CD4-positive, alpha-beta T cell treated with Interferon gamma for 1 hour (primary cell): ENCODE data around the gene JPH3.
A peak's percentile ranks its signal among the peaks of the same experiment; 100 is the strongest.
"Not testable (repeated sequence)": the region's sequence is repeated elsewhere in the genome, so short reads cannot be mapped to it uniquely, and the experiment has no call there.

Source experiments
- DNase-seq: peaks from one replicate; pipeline ENCODE4 v3.0.0-alpha.2; 2020

The JPH3 gene

GRCh38 chr16:87700406-87701077 lies 98.2 kb downstream of the JPH3 start:
- peak; percentile 5 for DNase-seq

GRCh38 chr16:87701078-87701460 lies 98.8 kb downstream of the JPH3 start:
- DNase-seq: no peak

- DNase-seq: peak; percentile 29
Measured at GRCh38 chr16:87701505-87701921, 99.2 kb downstream of the JPH3 start.

GRCh38 chr16:87702325-87702811 lies 100.1 kb downstream of the JPH3 start:
- DNase-seq: peak; percentile 40

- DNase-seq: no peak
Measured at GRCh38 chr16:87703071-87703470, 100.8 kb downstream of the JPH3 start.

GRCh38 chr16:87703835-87704375 lies 101.6 kb downstream of the JPH3 start:
- DNase-seq: no peak

DNA sequence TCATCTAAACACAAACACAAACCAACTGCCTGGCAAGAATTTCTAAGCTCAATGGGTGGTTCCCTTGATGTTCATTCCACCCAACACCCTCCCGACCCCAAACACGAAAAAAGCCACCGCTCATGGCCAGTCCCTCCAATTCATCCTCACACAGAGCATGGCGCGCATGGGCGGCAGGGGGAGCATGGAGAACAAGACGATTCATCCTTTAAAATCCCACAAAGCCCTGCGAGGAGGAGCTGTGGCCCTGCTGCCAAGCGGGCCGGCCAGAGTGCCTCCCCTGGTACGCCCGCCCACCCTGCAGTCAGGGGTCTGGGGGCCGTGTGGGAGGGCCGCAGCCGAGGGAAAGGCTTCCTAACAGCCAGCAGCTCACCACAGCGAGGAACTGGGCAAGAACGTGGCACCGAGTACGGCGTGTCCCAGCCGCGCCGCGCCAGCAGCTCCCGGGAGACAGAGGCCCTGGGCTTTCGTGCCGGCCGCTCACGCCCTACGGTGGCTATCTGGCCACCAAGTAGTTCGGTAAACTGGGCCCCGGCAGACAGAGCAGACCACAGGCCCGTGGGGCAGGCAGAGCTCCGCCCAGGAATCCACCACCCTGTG lies 102.5 kb downstream of the JPH3 start:
- DNase-seq: no peak

DNA sequence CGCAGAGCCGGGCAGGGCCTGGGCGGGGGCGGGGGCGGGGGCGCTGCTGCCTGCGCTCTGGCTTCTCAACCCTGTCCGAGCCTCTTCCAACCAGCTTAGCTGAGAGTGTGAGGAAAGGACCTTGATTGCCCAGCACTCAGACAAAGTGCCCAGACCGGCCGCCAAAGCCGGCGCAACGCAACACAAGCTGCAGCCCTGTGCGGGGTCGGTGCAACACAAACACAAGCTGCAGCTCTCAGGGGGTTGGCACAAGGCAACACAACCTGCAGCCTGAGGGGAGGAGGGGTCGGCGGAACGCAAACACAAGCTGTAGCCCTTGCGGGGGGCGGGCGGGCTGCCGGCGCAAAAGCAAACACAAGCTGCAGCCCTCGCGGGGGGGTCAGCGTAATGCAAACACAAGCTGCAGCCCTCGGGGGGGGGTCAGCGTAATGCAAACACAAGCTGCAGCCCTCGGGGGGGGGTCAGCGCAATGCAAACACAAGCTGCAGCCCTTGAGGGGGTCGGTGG lies 103.5 kb downstream of the JPH3 start:
- DNase-seq: no peak

DNA sequence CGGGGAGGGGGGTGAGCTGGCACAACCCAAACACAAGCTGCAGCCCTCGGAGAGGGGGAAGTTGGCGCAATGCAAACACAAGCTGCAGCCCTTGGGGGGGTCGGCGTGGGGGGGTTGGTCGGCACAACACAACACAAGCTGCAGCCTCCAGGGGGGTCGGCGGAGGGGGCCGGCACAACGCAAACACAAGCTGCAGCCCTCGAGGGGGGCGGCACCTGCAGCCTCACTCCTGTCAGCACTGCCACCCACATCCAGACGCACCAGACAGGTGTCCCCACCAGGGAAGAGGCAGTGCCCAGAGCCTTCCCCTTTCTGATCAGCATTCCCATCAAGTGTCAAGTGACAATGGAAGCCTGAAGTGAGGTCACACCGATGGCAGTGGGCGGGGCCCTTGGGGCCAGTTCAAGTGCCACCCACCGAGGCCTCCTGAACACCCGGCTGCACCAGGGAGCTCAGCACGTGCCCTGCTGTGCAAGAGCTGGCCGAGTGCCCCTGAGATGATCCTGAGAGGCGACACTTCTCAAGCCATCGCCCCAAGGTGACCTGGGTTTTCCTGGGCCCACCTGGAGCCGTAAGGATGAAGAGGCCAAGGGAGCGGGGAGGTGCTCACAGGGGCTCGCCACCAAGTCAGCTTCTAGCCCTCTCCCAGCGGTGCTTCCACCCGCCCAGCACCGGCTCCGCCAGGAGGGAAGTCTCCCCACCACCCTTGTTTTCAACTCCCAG lies 104.1 kb downstream of the JPH3 start:
- no peak for DNase-seq

DNA sequence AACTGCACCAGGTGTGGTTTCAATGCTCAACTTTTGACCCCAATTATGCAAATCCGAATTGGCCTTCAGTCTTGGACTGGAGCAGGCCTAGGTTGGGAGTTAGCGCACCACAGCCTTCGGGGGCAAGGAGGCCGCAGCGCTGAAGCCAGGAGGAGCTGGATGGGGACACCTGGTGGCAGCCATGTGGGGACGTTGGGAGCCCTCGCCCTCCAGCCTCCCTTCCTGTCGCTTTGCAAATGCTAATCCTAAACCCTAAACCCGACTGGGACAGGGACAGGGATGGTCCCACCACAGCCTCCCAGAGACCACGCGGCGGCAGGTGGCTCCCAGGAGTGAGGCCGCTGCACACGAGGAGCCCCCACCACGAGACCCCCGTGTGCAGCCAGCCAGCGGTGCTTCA lies 104.8 kb downstream of the JPH3 start:
- DNase-seq: no peak

GRCh38 chr16:87707714-87708580 lies 105.6 kb downstream of the JPH3 start:
- DNase-seq: no peak

- no peak for DNase-seq
Measured at GRCh38 chr16:87708881-87709638, 106.8 kb downstream of the JPH3 start.

- DNase-seq: no peak
Measured at GRCh38 chr16:87709677-87710076, 107.4 kb downstream of the JPH3 start.

GRCh38 chr16:87710887-87711286 lies 108.6 kb downstream of the JPH3 start:
- DNase-seq: no peak

DNA sequence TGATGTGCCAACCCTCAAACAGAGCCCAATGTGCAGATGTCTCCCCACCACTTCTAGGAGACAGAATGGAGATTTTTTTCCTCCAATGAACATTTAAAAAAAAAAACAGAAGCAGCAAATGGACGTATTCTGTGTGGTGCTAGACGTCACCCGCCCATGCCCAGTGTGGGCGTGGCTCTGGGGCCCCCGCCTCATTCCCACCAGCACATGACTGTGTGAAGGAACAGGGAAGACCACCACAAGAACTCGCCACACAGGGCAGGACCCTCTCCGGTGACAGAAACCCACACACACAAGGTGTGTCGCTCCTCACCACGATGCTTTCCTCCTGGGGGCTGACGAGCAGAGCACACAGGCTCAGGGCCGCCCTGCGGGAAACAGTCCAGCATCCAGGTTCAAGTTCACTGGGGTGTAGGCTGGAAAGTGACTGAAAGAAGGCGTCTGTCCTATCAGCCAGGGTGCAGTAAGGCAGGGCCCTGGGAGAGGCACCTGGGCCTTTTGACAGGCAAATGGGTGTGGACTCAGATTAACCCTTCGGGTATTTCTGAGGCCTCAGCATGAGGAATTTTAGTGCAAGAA lies 110.0 kb downstream of the JPH3 start:
- no peak for DNase-seq

- DNase-seq: peak; percentile 38
Measured at GRCh38 chr16:87713451-87714229, 111.3 kb downstream of the JPH3 start.

DNA sequence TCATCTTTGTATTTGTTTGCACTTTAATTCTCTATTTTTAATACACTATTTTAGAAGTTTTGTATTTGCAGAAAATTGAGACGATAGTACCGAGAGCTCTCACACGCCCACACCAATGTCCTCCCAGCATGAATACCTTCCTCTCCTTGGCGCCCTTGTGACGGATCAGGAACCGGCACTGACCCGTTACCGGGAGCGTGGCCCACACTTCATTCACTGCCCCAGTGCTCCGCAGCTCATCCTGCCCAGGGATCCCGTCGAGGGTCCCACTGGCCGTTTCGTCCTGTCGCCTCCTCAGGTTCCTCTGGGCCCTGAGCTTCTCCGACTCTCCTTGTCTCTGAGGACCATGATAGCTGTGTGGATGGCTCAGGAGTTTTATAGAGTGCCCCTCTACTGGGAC lies 112.9 kb downstream of the JPH3 start:
- no peak for DNase-seq

DNA sequence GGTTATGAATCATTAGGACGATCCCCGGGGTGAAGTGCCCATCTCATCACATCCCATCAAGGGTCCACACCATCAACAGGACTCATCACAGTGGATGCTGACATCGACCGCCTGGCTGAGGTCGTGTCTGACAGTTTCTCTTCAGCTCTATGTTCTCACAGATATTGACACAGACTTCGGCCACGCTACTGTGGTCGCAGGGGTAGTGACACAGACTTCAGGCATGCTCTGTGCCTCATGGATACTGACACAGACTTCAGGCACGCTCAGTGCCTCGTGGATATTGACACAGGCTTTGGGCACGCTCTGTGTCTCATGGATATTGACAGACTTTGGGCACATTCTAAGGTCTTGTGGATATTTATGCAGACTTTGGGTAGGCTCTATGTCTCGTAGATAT lies 113.3 kb downstream of the JPH3 start:
- DNase-seq: no peak

DNA sequence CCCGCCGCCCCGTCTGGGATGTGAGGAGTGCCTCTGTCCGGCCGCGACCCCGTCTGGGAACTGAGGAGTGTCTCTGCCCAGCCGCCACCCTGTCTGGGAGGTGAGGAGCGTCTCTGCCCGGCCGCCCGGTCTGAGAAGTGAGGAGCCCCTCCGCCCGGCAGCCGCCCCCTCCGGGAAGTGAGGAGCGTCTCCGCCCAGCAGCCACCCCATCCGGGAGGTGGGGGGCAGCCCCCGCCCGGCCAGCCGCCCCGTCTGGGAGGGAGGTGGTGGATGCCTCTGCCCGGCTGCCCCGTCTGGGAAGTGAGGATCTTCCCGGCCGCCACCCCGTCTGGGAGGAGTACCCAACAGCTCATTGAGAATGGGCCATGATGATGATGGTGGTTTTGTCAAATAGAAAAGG lies 116.5 kb downstream of the JPH3 start:
- DNase-seq: not testable (repeated sequence)

DNA sequence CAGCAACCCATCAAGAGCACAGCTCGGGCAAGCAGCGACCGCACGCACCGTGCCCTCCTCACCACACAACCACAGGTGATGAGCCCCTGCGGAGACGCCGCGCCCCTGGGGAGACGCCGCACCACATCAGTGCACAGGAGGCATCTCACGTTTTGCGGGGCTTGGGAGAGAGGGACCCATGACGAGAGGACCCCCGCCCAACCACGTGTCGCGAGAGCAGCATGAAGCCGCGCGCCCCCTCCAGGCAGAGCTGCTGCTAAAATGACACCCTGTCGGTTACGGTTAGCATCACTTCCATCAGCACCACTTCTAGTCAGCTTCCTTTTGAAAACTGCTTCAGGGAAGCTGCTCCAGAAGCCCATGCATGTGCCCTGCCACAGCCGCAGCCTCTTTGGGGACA lies 118.1 kb downstream of the JPH3 start:
- no peak for DNase-seq
